HEK293 (cell line): ENCODE results near the gene SLC36A4.

ENCODE experiments used
- CTCF ChIP-seq: fragments of 450-650 bp; formaldehyde crosslinking; IDR thresholded peaks from 2 replicates; pipeline ENCODE4 v1.5.1; 2016; ENCODE audit warnings: missing biosample characterization, missing genetic modification characterization
- ZBTB8A ChIP-seq: fragments of 450-650 bp; formaldehyde crosslinking; IDR thresholded peaks from 2 replicates; pipeline ENCODE4 v1.5.1; 2016; ENCODE audit warnings: missing biosample characterization, missing genetic modification characterization
- ZNF274 ChIP-seq, 2 experiments: fragments of 200-500 bp in 1 of 2; fragments of 450-650 bp in 1 of 2; sonication (Bioruptor generic) in 1 of 2; formaldehyde crosslinking in 1 of 2; IDR thresholded peaks; 2 replicates each; pipeline versions ENCODE4 v1.5.1 to v1.6.1; 2014 to 2016; ENCODE audit warnings: borderline replicate concordance in 1 of 2, inconsistent platforms in 1 of 2, low read length in 1 of 2, missing biosample characterization in 1 of 2, missing genetic modification characterization in 1 of 2
- ZNF37A ChIP-seq: fragments of 450-650 bp; IDR thresholded peaks from 2 replicates; pipeline ENCODE4 v1.5.1; 2018; ENCODE audit warnings: missing biosample characterization, missing genetic modification characterization
- ZNF488 ChIP-seq: fragments of 450-650 bp; formaldehyde crosslinking; IDR thresholded peaks from 2 replicates; pipeline ENCODE4 v1.5.1; 2016; ENCODE audit warnings: missing biosample characterization, missing genetic modification characterization
- ZNF513 ChIP-seq: fragments of 450-650 bp; IDR thresholded peaks from 2 replicates; pipeline ENCODE4 v1.5.1; 2018; ENCODE audit warnings: missing biosample characterization, missing genetic modification characterization
- ZNF558 ChIP-seq: fragments of 450-650 bp; formaldehyde crosslinking; IDR thresholded peaks from 2 replicates; pipeline ENCODE4 v1.5.1; 2016; ENCODE audit warnings: missing biosample characterization, missing genetic modification characterization
- TF ChIP-seq, protein P1 (sequence below): fragments of 450-650 bp; formaldehyde crosslinking; IDR thresholded peaks from 2 replicates; pipeline ENCODE4 v1.5.1; 2016; ENCODE audit warnings: missing biosample characterization, missing genetic modification characterization
- TF ChIP-seq, protein P2 (sequence below): fragments of 450-650 bp; formaldehyde crosslinking; IDR thresholded peaks from 2 replicates; pipeline ENCODE4 v1.5.1; 2016; ENCODE audit warnings: missing biosample characterization, missing genetic modification characterization
- TF ChIP-seq, protein P3 (sequence below): fragments of 450-650 bp; formaldehyde crosslinking; IDR thresholded peaks from 2 replicates; pipeline ENCODE4 v1.5.1; 2017; ENCODE audit warnings: missing biosample characterization, missing genetic modification characterization

GRCh38 chr11:93123351-93123898, 74.4 kb downstream of the SLC36A4 start:
- TF ChIP-seq ZNF274 (IDR thresholded peaks at IDR 0.05; ENCODE audit: low read length) (no peak), ZNF274 (tag by site-specific recombination; IDR thresholded peaks at IDR 0.05; ENCODE audit: borderline replicate concordance) (no peak), CTCF (no peak), ZNF558 (tag by site-specific recombination) (no peak), ZNF513 (tag by site-specific recombination) (no peak), ZNF488 (tag by site-specific recombination) (no peak), ZNF37A (no peak), ZBTB8A (tag by site-specific recombination) (no peak)
- TF ChIP-seq, protein P1, sequence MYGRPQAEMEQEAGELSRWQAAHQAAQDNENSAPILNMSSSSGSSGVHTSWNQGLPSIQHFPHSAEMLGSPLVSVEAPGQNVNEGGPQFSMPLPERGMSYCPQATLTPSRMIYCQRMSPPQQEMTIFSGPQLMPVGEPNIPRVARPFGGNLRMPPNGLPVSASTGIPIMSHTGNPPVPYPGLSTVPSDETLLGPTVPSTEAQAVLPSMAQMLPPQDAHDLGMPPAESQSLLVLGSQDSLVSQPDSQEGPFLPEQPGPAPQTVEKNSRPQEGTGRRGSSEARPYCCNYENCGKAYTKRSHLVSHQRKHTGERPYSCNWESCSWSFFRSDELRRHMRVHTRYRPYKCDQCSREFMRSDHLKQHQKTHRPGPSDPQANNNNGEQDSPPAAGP (tag by site-specific recombination), result no peak
- TF ChIP-seq, protein P2, sequence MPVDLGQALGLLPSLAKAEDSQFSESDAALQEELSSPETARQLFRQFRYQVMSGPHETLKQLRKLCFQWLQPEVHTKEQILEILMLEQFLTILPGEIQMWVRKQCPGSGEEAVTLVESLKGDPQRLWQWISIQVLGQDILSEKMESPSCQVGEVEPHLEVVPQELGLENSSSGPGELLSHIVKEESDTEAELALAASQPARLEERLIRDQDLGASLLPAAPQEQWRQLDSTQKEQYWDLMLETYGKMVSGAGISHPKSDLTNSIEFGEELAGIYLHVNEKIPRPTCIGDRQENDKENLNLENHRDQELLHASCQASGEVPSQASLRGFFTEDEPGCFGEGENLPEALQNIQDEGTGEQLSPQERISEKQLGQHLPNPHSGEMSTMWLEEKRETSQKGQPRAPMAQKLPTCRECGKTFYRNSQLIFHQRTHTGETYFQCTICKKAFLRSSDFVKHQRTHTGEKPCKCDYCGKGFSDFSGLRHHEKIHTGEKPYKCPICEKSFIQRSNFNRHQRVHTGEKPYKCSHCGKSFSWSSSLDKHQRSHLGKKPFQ, result no peak
- TF ChIP-seq, protein P3, sequence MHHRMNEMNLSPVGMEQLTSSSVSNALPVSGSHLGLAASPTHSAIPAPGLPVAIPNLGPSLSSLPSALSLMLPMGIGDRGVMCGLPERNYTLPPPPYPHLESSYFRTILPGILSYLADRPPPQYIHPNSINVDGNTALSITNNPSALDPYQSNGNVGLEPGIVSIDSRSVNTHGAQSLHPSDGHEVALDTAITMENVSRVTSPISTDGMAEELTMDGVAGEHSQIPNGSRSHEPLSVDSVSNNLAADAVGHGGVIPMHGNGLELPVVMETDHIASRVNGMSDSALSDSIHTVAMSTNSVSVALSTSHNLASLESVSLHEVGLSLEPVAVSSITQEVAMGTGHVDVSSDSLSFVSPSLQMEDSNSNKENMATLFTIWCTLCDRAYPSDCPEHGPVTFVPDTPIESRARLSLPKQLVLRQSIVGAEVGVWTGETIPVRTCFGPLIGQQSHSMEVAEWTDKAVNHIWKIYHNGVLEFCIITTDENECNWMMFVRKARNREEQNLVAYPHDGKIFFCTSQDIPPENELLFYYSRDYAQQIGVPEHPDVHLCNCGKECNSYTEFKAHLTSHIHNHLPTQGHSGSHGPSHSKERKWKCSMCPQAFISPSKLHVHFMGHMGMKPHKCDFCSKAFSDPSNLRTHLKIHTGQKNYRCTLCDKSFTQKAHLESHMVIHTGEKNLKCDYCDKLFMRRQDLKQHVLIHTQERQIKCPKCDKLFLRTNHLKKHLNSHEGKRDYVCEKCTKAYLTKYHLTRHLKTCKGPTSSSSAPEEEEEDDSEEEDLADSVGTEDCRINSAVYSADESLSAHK (tag by site-specific recombination), result no peak
